OCI-LY3 (cell line): ENCODE results near the gene LCE1D.

Source experiments
- CTCF ChIP-seq: fragments of 200-600, 300-600 bp; sonication (generic); IDR thresholded peaks from 2 replicates; pipeline ENCODE4 v1.5.1; 2014; ENCODE audit warnings: antibody characterized with exemption, low read length, low read depth
- EZH2phosphoT487 ChIP-seq: fragments of 200-600 bp; shearing (Covaris generic); IDR thresholded peaks from 2 replicates; pipeline ENCODE4 v1.6.1; 2018; ENCODE audit warnings: antibody characterized with exemption, mixed run types, low read depth

GRCh38 chr1:152757747-152758146 is 38.8 kb upstream of the LCE1D start, which contains the start of gene KPRP:
- TF ChIP-seq CTCF (no peak), EZH2phosphoT487 (no peak)
